ENCODE measurements around the gene DNAH1.

DNAH1 gene

DNA sequence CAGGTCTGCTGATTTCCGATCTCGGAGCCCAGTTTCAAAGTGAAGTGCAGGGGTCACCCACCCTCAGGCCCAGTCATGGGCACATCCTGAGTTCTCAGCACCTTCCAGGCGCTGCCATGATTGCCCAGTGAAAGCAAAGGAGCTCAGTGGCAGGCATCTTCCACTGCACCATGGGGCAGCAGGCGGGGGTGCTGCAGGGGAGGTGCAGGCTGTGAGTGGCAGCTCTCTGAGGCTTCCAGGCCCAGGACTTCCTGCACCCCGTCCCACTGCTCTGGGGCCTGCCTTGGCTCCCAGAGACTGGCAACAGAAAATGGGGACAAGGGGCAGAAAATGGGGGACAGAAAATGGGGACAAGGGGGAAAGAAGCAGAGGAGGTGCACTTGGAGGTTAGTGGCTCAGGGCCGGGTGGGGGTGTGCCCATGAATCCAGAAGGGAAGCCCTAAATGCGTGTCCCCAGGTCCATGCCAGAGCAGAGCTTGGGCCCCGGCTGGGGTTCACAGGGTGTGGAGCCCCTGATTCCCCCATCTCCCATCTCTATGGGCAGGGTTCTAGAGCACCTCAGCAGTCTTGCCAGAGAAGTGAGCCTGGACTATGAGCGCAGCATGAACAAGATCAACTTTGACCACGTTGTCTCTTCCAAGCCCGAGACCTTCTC is 28.0 kb downstream of the DNAH1 start:
- no peak for DNase-seq

DNA sequence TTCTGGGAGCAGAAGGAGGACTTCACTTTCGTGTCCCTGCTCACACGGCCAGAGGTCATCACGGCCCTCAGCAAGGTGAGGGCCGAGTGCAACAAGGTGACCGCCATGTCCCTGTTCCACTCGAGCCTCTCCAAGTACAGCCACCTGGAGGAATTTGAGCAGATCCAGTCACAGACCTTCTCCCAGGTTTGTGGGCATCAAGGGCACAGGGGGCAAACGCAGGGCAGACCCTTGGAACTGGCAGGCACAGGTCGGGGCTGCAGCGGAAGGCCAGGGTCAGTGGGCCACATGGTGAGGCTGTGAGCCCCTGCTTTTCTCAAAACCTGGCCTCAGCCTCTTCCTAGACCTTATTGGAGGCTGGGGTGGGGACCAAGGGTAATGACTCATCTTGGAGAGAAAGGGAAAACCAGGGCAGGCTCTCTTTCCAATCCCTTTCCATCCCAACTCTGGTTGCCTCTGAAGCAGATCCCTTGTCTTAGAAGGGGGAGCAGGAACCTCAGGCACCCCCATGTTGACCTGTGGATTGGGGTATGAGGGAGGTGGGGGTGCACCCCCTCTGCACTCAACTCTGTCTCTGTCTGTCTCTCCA is 29.5 kb downstream of the DNAH1 start:
- no peak for DNase-seq

DNA sequence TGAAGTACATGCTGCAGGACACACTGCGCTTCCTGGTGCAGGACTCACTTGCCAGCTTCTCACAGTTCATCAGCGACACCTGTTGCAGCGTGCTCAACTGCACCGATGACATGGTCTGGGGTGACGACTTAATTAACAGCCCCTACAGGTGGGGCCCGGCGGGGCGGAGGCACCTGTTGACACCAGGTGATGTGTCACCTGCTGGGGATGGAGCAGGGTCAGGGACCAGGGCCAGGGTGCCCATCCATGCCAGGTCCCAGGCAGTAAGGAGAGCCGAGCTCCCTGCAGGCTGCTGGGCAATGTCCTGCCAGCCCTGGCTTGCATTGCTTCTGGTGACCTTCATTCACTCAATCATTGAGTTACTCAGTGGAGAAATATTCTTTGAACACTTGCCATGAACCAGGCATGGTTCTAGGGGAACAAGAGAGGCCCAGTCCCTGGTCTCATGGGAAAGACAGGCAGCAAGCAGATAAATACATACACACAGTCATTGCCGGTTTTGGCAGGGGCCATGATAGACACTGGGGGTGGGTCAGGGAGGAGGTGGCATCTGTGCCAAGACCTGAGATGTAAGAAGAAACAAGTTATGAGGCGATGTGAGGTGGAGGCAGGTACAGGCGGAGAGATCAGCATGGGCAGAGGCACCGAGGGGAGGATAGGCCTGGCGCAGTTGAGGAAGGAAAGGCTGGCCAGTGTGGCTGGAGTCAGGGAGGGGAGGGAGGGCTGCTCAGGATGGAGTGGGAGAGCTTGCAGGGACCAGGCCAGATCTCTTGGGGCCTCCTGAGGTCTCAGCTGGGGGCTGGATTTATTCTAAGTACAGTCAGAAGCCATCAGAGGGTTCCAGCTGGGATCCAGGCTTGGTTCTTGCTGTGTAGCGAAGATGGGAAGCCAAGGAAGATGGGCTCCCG is 30.8 kb downstream of the DNAH1 start:
- no peak for DNase-seq

DNA sequence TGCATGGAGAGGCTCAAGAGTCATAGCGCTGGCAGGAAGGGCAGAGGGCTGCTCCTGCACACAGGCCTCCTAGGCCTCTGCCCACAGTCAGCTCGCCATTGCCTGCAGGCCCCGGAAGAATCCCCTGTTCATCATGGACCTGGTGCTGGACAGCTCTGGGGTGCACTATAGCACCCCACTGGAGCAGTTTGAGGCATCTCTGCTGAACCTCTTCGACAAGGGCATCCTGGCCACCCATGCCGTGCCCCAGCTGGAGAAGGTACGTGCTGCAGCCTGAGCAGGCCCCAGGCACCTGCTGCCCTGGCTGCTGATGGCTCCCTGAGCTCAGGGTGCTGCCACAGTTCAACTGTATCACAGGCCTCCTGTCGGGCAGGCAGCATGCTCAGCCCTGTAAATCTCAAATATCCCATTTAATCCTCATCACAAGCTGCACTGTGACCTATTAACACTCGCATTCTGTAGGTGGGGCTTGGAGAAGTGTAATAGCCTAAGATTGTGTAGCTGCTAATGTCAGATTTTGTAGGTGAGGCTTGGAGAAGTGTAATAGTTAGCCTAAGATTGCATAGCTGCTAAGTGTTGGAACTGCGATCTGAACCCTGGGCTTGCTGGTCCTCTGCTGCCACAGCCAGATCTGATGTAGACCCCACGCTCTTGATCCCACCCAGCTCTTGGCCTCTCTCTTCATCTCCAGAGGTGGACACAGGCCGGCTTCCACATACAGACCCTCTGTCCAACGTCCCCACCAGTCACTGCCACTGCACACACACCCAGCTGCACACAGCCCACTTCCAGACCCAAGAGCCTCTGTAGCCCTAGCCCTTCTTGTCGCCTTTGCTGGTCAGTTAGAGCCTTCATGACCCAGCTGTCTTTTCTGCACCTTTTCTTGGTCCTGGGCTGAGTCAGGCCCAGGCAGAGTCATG is 31.9 kb downstream of the DNAH1 start:
- no peak for DNase-seq

DNA sequence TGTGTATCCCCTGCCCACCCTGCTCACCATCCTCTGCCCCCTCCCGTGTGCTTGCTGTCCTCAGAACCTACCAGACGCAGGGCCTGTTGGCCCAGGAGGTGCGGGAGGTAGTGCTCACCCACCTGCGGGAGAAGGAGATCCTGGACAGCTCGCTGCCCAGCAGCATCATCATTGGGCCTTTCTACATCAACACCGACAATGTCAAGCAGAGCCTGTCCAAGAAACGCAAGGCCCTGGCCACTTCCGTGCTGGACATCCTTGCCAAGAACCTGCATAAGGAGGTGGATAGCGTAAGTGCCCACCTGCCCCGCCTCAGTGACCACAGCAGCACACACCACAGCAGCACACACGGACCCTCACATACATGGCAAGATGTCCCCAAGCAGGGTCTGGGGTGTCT is 33.0 kb downstream of the DNAH1 start:
- no peak for DNase-seq

DNA sequence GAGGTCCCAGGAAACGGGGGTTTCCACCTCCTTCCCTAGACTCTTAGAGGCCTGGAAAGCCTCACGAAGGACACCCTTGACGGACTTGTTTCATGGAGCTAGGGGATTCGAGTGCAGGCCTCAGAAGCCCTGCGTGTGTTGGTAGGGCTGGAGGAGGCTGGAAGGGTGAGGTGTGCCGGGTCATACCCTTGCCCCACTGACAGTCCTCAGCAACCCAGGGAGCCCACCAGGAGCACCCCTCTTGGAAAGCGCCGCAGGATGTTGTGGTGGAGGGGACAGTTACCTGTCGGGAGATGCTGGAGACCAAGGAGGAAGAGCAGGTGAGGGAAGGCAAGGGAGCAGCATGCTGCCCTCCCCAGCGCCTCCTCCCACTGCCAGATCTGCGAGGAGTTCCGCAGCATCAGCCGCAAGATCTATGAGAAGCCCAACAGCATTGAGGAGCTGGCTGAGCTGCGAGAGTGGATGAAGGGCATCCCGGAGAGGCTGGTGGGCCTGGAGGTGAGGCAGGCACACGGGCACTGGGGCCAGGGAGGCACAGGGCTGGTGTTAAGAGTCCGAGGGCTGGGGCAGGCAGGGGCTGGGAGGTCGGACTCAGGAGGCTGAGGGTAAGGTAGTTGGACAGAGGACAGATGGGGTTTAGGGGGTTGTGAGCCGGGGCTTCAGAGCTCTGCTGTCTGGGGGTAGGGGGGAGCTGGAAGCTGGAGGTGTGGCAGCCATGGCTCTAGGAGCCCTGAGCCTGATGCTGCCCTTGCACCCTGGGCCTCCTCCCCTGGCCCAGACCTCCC is 33.7 kb downstream of the DNAH1 start:
- DNase-seq: no peak

DNA sequence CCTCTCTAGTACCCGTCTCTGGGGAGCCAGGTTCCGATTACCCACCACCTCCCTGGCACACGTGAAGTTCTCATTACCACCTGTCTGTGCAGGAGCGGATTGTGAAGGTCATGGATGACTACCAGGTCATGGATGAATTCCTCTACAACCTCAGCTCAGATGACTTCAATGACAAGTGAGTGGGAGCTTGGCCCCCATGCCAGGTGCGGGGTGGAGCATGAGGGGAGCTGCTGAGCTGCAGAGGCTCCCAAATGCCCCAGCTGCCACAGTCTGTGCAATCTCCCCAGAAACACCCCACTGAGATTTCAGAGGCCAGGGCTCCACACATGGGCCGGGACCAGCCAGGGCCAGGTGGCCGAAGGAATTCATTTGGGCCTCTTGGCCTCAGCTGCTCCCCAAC is 34.3 kb downstream of the DNAH1 start:
- DNase-seq: no peak

DNA sequence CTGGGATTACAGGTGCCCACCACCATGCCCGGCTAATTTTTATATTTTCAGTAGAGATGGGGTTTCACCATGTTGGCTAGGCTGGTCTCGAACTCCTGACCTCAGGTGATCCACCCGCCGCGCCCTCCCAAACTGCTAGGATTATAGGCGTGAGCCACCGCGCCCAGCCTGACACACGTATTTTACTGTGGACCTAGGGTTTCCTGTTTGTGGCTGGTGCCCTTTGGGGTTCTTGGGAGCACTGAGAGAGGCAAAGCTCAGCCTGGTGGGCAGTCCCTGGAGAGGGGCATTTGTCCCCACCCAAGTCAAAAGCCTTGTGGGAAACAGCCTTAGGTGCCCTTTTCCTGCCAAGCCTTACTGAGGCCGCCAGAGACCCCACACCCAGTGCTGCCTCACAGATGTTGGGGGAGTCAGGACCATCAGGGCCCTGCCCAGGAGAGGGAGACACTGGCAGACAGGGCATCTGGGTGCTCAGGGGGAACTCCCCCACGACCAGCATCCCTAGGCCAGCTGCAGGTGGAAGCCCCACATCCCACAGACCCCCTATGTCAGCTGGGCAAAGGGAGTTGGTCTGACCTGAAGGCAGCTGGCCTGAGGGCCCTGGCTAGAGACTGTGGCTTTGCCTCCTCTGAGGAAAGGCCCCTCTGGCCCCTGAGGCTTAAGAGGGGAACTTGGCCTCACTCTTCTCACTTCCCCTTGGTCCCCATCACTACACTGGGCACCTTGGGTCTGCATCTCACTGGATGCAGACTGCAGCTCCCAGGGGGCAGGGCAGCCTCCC is 35.1 kb downstream of the DNAH1 start:
- DNase-seq: no peak

DNA sequence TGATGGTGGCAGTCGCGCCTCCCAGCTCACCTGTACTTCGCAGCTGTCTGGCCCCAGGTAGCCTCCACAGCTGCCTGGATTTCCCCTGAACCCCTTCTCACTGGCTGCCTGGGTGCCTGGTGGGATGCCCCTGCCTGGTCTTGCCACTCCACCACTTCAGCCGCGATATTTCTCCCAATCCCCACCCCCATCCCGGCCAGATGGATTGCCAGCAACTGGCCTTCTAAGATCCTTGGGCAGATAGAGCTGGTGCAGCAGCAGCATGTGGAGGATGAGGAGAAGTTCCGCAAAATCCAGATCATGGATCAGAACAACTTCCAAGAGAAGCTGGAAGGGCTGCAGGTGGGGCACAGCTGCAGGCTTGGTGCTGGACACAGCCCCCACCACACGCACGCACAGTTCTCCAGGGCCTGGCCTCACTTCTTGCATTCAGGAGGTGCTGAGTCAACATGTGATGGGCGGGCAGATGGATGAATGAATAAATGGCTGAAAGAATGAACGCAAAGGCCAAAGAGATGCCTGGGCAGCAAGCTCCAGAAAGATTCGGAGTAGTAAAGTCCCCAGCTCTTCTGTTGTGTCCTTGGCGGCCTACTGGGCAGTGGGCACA is 35.7 kb downstream of the DNAH1 start:
- DNase-seq: no peak

DNA sequence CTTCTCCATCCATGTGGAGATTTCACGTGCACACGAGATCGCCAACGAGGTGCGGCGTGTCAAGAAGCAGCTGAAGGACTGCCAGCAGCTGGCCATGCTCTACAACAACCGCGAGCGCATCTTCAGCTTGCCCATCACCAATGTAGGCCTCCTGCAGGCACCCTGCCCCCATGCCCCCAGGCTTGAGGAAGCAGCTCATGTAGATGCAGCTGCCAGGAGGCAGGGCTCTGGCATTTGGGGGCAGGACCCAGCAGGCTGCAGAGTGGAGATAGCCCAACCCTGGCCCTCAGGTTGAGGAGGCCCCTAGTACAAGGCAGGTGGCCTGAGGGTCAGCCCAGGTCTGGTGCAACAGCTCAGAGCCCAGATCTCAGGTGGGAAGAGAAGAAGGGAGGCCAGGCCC is 36.4 kb downstream of the DNAH1 start:
- no peak for DNase-seq

DNA sequence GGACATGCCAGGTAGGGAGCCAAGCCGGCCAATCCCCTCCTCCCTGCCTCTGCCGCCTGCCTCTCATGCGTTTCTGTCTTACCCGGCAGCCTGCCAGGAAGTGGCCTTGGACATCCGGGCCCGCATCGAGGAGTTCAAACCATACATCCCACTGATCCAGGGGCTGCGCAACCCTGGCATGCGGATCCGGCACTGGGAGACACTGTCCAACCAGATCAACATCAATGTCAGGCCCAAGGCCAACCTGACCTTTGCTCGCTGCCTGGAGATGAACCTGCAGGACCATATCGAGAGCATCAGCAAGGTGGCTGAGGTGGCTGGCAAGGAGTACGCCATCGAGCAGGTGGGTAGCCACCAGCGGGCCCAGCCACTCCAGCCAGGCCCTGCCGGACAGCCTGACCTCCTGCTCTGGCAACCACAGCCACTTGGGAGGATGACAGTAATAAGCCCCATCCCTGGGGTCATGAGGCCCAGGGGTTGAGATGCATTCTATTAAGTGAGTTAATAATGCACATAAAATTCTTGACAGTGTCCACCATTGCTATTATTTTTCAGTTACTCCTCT is 37.3 kb downstream of the DNAH1 start:
- no peak for DNase-seq

DNA sequence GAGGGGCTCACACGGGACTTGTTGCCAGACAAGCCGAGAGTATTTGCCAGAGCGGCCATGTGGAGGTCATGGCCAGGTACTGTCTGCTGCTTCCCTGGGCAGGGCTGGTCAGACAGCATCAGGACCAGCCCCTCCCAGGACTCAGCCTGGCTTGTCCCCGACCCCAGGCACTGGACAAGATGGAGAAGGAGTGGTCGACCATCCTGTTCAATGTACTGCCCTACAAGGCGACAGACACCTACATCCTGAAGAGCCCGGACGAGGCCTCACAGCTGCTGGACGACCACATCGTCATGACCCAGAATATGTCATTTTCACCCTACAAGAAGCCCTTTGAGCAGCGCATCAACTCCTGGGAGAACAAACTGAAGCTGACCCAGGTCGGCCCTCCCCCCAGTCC is 38.6 kb downstream of the DNAH1 start:
- DNase-seq: no peak

DNA sequence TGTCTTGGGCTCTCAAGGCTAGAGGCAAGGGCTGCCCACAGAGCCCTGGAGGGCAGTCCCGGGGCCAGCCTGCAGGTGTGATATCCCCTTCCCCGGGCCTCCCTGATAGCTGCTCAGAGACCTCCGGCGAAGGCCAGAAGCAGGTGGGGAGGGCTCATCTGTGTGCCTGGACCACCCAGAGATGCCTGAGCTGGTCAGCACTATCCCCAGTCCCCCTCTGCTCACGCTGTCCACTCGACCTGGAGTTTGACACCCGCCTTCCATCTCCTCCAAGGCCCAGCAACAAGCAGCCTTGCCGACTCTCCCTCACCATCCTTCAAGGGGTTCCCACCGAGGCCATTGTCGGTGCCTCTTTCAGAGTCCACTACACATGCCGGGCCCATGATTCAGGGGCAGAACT is 39.4 kb downstream of the DNAH1 start:
- DNase-seq: no peak

DNA sequence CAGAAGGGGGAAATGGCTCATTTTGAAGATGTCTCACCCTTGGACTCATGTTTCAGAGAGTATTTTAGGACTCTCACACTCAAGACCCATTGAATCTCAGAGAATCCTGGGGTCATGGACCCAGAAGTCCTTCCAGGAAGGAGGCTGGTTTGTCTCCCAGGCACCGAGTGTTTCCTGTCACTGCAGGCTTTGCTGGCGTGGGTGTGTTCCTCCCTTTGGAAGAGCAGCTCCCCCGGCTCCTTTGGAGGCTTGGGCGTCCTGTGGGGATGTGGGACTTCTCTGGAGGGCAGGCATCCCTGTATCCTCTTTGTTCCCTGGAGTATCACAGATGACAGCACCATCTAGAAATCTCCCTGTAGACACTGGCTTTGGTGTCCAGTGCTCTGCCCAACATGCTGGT is 40.0 kb downstream of the DNAH1 start:
- DNase-seq: no peak

DNA sequence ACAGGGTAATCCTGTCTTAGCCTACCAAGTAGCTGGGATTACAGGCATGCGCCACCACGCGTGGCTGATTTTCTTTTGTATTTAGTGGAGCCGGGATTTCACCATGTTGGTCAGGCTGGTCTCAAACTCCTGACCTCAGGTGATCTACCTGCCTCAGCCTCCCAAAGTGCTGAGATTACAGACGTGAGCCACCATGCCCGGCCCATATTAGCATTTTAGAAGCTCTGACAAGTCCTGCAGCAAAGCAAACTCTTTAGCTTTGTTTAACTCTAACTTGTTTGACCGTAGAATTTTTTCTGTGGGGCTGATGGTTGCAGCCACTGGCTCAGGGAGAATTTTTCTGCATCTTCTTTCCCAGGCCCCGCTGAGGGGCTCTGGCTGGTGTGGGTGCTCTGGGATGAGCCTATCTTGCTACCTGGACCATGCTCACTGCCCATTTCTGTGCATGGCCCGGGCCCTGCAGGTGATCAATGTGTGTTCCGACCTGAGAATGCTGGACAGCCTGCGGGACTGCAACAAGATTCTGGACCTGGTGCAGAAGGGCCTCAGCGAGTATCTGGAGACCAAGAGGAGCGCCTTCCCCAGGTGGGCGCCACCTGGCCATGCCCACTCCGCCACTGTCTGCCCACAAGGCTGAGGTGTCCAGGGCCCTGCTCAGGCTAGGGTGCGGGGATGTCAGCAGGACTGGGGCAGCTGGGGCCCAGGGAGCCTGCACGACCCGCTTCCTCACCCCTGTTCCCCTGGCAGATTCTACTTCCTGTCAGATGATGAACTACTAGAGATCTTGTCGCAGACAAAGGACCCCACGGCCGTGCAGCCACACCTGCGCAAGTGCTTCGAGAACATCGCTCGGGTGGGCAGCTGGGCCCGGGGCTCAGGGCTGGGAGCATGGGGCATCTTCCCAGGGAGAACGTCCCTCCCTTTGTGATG is 41.3 kb downstream of the DNAH1 start:
- no peak for DNase-seq

DNA sequence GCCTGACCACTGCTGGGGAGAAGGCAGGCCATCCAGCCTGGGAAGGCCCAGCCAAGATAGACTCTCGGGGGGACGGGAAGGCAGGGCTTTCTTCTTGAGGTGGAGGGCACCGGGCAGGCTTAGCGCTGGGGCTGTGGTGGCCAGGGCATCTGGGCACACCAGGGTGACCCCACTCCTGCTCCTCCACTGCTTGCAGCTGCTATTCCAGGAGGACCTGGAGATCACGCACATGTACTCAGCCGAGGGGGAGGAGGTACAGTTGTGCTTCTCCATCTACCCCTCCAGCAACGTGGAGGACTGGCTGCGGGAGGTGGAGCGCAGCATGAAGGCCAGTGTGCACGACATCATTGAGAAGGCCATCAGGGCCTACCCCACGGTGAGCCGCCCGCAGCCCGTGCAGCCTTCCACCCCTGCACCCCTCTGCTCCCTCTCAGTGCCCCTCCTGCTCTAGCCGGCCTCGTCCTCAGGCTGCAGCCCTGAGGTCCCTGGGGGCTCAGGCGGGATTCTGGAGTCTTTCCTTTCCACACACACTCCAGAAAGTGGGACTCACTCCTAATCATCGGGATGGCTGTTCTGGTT is 42.3 kb downstream of the DNAH1 start:
- no peak for DNase-seq

DNA sequence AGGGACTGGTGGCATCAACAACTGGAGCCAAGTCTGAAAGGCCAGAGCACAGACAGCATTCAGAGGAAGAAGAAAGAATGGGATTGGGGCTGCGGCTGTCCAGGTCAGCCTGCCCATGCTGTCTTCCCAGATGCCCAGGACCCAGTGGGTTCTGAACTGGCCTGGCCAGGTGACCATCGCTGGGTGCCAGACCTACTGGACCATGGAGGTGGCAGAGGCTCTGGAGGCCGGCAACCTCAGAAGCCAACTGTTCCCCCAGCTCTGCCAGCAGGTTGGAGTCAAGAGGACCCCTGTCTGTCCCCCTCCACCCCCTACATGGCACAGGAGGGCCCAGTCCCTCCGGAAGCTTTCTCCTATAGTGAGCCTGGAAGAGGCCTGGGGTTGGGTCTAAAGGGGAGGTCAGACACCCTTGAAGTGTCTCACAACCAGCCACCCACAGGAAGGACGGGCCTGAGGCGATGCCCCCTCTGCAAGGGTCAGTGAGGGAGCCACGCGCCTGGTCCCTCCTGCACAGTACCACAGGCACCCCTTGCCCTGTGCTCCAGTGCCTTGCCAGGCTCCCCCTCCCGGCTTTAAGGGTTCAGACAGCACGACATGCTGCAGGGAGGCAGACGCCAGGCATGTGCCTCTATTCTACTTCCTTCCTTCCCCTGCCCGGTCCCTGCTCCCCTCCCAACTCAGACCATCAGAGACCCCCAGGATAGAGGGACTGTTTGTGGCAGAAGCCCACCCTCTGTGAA is 43.2 kb downstream of the DNAH1 start:
- no peak for DNase-seq

DNA sequence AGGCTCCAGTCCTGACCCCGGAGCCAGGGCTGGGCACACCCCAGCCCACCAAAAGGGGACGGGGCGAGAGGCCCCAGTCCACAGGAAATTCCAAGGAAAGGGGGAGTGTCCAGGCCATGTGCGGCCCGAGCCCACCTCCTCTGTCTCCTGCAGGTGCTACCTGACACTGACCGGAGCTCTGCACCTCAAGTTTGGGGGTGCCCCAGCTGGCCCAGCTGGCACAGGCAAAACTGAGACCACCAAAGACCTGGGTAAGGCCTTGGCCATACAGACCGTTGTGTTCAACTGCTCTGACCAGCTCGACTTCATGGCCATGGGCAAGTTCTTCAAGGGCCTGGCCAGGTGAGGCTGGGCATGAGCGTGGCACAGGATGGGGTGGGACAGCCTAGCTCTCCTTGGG is 44.9 kb downstream of the DNAH1 start:
- DNase-seq: no peak
